C4-2B (cell line): ENCODE data around the gene SAP30BP.

Experiments used
- H3K27ac ChIP-seq: fragments of 450-650 bp; 2 replicates; pipeline ENCODE4 v1.5.1; 2017
- ZFX ChIP-seq: fragments of 450-650 bp; IDR thresholded peaks from 2 replicates; pipeline ENCODE4 v1.6.1; 2017
- TF ChIP-seq, protein P1 (sequence below): fragments of 450-650 bp; conservative IDR thresholded peaks from 2 replicates; pipeline ENCODE4 v1.5.1; 2017; ENCODE audit warnings: mild to moderate bottlenecking

SAP30BP gene

GRCh38 chr17:75639327-75639726 lies 27.8 kb upstream of the SAP30BP start:
- no peak overlapping the region; the same call in 1 of the 2 replicates for H3K27ac ChIP-seq
- TF ChIP-seq, protein P1, sequence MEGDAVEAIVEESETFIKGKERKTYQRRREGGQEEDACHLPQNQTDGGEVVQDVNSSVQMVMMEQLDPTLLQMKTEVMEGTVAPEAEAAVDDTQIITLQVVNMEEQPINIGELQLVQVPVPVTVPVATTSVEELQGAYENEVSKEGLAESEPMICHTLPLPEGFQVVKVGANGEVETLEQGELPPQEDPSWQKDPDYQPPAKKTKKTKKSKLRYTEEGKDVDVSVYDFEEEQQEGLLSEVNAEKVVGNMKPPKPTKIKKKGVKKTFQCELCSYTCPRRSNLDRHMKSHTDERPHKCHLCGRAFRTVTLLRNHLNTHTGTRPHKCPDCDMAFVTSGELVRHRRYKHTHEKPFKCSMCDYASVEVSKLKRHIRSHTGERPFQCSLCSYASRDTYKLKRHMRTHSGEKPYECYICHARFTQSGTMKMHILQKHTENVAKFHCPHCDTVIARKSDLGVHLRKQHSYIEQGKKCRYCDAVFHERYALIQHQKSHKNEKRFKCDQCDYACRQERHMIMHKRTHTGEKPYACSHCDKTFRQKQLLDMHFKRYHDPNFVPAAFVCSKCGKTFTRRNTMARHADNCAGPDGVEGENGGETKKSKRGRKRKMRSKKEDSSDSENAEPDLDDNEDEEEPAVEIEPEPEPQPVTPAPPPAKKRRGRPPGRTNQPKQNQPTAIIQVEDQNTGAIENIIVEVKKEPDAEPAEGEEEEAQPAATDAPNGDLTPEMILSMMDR, result no peak
- TF ChIP-seq ZFX, result no peak

- H3K27ac ChIP-seq, result peak overlapping the region; percentile 12
- no peak for TF ChIP-seq ZFX
- TF ChIP-seq, protein P1, result no peak; the same call in 1 of the 2 replicates
Measured at GRCh38 chr17:75639771-75640555, 27.2 kb upstream of the SAP30BP start.

- H3K27ac ChIP-seq, result no peak overlapping the region; the same call in 1 of the 2 replicates
- TF ChIP-seq, protein P1, result no peak
- TF ChIP-seq ZFX, result no peak
Measured at GRCh38 chr17:75640556-75641119, 26.5 kb upstream of the SAP30BP start.

- H3K27ac ChIP-seq, result no peak overlapping the region
- TF ChIP-seq, protein P1, result no peak
- TF ChIP-seq ZFX, result no peak
Measured at GRCh38 chr17:75641343-75641742, 25.8 kb upstream of the SAP30BP start.

GRCh38 chr17:75642182-75642783 lies 24.9 kb upstream of the SAP30BP start:
- TF ChIP-seq, protein P1, result no peak
- no peak for TF ChIP-seq ZFX
- H3K27ac ChIP-seq, result no peak overlapping the region

DNA sequence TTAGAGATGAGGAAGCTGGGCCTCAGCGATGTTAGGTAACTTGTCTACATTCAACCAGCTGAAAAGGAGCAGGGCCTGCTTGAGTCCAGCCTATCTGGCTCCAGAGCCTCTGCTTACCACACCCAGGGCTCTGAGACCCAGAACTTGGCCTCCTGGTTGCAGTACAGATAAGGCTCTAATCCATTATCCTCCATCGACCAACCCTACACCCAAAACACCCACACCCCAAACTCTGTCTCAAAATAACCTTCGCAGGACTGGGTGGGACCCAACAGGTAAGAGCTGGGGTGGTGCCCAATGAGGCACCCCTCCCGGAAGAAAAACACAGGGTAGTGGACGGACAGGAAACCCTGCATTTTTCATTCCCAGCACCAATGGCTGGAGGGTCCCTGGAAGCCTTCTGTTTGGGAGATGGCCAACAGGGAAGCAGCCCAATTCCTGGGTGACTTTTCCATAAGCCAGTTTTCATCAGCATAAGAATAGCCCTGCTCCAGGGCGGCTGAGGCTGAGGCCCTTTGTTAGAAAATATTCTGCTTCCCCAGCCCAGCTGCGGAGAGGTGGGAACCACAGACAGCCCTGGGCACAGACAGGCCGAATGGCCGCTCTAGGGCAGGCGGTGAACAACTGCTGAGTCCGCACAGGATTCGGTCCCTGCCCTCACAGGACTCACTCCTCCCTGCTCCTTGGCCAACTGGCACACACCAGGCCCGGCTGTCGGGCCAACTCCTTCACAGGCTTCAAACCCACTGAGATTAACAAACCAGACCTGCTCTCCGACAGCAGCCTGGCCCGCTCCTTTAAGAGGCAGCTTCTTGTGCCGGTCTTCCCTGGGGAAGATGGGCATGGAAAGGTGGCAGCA lies 24.1 kb upstream of the SAP30BP start:
- H3K27ac ChIP-seq, result no peak overlapping the region
- TF ChIP-seq ZFX, result no peak
- TF ChIP-seq, protein P1, result no peak
